GM18519 (cell line): ENCODE data around the gene CACNA2D2.
A peak's percentile ranks its signal among the peaks of the same experiment; 100 is the strongest.

Source experiments
- ATAC-seq: cut with Tn5 transposase; IDR thresholded peaks from one replicate; pipeline ENCODE4 v1.9.1; 2021; ENCODE audit warnings: mild to moderate bottlenecking, moderate library complexity; ENCODE audit not compliant: unreplicated experiment, low FRiP score

CACNA2D2 gene

DNA sequence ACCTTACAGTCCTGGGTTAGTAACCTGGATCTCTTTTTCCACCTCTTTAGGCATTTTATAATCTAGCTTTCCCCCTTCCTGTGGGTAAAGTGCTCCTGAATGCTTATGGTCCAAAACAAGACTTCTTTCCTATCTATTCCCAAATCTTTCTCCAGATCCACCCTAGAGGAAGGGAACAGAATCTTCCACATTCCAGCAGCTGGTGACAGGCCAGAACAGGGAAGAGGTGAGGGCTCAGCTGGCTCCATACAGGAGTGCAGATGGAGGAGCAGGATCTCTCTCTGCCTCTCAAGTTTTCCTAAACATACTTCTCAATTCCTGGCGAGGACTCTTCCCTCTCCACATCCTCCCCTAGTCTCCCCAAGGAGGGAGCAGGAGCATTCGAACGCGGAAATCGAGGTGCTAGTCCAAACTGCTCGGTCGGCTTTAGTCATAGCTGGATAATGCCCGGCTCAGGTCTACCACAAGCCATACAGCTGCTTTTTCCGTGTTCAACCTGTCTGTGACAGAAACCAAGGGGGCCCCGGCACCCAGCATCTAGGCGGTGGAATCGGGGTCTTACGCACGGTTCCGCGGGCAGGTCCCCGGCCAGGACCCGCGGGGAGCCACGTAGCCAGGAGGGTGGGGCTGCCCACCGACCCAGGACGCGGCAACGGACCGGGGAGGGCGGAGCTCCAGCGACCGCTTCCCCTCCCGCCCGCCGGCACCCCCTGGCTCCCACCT is 166.8 kb downstream of the CACNA2D2 start:
- peak; percentile 16 for ATAC-seq

- no peak for ATAC-seq
Observed at GRCh38 chr3:50334339-50335075, 168.9 kb downstream of the CACNA2D2 start.

DNA sequence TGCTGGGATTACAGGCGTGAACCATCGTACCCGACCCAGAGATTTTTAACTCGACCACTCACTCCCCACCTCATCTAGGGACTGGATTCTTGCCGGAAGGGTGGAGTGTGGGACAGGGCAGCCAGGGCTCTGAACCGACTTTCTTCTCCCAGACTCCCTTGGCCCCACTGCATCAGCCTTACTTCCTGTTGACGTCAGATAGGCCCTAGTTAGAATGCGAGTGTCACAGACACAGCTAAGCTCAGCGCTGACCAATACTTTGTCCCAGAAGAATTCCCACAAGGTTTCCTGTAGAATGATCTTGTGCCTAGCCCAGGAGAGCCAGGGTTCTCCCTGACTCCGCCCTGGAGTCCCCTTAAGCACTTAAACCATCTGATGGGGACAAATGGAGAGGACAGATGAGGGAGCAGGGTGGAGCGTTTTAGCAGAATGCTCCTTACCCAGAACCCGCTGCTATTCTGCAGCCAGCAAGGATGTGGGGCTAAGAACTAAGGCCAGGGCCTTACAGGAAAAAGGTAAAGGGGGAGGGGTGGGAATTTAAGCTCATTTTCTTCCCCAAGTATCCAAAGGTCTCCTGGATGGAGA is 169.6 kb downstream of the CACNA2D2 start:
- ATAC-seq = no peak

GRCh38 chr3:50331364-50331907 is 172.0 kb downstream of the CACNA2D2 start:
- no peak for ATAC-seq

GRCh38 chr3:50330330-50330729 is 173.1 kb downstream of the CACNA2D2 start:
- ATAC-seq = no peak

- peak; percentile 63 for ATAC-seq
Observed at GRCh38 chr3:50327943-50328691, 175.3 kb downstream of the CACNA2D2 start, which contains the start of gene TUSC2. TUSC2 (minus strand) TSS chr3:50328223; CDS start chr3:50328099, 124 bp downstream.

DNA sequence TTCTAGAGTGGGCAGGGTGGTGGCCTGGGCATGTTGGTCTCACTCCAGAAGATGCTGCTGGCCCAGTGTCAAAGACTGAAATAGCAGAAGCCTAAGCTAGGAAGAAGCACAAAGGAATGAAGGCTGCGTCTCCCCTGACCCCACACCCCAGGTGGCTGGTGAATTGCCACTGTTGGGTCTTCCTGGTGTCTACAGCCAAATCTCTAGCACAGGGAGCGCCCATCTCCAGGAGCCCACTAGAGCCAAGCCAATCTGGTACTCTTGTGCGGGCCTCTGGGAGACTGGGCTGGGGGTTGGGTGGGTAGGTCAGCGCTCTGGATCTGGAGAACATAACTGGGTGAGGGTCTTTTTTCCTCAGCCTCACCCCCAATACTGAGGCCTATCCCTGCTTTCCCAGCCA is 176.3 kb downstream of the CACNA2D2 start:
- no peak for ATAC-seq

DNA sequence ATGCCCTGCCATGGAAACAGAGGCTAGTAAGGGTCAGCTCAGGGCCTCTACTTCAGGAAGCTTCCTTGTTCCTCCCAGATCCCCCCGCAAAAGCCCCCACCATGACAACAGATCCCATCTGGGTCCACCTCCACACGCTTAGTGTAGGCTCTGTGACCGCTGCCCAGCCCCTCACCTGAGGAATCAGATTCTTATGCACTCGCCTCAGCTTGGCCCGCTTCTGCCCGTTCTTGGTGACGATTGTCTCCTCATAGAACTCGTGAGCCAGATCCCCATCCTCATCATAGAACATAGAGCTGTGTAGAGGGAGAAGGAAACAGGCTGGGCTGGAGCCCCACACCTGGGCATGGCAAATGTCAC is 177.3 kb downstream of the CACNA2D2 start:
- ATAC-seq = no peak

GRCh38 chr3:50325497-50326181 is 177.8 kb downstream of the CACNA2D2 start:
- ATAC-seq = no peak

DNA sequence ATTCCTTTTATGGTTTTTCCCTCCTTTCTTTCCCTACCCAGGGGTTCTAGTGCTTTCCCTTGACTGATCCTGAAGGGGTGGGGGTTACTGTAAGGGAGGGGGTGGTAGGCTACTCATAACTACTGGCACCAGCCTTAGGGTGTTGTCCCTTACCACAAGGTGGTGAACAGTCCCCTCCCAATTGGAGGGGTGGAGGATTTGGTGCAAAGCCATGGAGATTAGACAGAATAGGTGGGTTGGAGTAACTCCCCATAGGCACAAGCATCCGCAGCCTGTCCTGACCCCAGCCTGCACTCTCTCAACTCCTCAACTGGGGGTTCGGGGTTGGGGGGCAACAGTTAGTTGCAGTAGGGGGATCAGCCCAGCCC is 178.3 kb downstream of the CACNA2D2 start:
- no peak for ATAC-seq

DNA sequence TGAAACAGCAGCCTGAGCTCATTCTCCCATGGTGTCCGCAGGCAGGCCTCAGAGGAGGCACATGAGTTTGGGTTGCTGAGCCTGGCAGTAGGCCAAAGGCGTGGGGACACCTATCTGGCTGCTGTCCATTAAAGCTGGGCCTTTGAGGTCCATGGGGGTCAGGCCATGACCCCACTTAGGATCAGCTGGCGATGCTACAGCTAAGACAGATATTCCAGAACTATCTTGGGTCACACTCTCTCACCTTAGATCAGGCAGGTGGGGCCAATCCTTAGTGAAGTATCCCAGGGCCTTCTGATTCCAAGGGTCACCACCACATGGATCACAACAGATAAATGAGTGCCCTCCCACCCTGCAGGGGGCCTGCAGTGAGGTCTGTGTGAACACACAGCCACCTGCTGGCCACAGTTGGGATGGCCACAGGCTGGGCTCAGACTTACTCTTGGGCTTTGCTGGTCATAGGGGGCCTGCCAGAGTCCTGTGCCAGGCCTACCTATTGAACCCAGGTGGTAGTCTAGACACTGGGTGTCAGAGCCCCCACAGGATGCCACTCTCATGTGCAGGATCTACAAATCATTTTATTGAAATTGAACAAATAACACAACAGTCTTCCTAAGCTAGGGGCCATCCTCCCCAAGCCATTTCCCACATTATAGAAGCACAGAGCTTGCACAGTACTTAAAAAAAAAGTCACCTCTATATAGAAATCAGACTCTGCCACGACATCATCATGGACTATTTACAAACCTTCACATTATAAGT is 178.9 kb downstream of the CACNA2D2 start:
- ATAC-seq = no peak

GRCh38 chr3:50323614-50324199 is 179.7 kb downstream of the CACNA2D2 start:
- ATAC-seq = no peak

DNA sequence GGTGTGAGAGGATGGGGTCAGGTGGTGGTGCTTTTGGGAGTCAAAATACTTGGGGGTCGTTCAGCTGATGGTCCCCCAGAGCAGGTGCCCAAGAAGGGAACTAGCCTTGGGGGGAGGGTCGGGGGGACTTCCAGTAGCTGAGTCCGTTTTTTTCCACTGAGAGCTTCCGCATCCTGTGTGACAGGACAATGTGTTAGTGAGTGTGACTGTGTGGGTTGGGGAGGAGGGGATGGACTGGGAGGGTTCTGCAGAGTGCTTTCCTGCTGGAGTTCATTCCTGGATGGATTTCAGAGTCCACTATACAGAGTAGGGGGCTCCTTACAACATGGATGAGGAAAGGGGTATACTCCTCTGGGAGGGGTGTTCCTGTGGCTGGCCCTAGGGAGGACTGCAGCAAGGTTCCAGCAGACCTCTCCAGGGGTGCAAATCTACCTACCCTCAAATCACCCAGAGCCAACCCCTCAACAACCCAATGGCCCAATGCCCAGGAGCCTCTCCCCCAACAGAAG is 180.3 kb downstream of the CACNA2D2 start:
- ATAC-seq = no peak

DNA sequence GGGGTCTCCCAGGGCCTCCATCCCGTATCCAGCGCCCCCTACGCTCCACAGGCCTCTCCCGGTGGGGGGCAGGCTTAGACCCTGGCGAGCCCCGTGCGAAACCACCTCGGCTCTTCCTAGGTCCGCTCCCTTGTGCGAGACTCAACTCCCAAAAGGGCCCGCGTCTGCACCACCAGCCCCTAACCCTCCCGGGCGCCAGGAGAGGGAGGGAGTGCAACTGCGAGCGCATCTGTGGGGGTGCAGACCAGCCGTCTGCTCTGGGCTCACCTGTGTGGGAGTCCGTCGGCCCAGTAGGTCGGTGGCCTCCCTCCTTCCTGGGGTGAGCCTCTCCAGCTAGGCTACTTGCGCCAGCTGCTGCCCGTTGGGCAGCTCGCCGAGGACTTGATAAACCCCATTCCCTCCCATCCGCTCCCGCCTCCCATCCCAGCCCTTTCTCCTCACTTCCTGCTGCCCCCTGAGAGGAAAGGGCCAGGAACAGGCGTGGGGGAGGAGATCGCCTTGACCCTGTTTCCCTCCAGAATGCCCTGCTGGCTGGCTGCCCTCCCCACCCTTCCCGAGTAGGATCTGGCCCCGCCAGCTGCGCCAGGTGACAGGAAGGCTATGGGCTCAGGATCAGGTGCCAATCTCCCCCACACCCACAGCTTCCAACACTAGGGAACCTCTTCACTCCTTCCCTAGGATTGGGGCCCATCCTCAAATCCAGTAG is 180.9 kb downstream of the CACNA2D2 start, which contains the start of gene HYAL2:
Gene HYAL2, minus strand, starts transcription at position 360 of the 706 bp plus-strand sequence. CDS start 2,256 bp downstream, outside the sequence.
- ATAC-seq = no peak

- ATAC-seq = no peak
Observed at GRCh38 chr3:50322115-50322385, 181.4 kb downstream of the CACNA2D2 start.

DNA sequence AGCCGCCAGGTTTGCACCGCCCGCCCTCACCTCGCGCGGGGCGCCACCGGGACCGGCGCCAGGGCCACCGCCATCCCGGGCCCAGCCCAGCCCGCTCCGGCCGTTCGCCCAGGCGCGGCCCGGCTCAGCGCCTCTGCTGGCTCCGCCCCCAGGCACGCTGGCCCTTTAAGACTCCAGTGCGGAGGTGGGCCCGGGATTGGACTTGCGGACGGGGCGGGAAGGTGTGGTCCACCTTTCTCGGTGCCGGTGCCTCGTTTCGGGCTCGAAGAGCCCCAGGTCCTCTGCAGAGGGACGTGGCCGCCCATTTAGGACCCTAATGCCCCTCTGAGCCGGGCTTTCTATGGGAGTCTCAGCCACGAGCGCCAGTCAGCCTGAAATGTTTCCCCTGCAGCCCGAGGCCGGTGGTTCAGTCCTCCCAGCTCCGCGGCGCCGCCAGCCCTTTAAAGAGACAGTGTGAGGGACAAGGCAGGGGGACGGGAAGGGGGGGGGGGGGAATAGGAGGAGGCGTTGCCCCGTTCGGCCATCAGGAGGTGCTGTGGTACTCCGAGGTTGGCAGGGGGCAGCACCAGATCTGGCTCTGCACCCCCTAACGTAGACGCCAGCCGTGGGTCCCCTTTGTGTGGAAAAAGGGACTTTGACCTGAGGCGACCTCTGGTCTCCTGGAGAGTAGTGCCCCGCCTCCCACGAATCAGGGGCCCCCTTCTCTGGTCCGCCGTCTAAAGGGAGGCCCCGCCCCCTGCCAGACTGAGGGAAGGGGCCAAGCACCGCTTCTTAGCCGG is 181.9 kb downstream of the CACNA2D2 start:
- no peak for ATAC-seq

- no peak for ATAC-seq
Observed at GRCh38 chr3:50320853-50321335, 182.5 kb downstream of the CACNA2D2 start.
